ENCODE data around the gene MAP4K3.

The MAP4K3 gene

DNA sequence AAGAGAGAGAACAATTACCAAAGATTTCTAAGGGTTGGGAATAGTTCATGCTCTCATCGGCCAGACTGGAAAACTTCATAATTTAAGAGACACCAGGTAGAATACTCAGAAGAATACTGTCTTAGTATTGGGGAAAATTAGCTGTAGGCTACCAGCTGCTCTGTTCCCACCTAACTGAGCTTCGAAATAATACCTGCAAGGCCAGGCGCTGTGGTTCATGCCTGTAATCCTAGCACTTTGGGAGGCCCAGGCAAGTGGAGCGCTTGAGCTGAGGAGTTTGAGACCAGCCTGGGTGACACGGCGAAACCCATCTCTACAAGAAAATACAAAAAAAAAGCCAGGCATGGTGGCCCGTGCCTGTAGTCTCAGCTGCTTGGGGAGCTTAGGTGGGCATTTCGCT lies 35.8 kb downstream of the MAP4K3 start:
- no CpG with 5 or more reads among the region's 8 CpGs for WGBS (ENCODE audit: extremely low coverage, insufficient coverage, low lambda C conversion rate)
- Histone ChIP-seq H3K4ac (ENCODE audit: low read depth, low read length) (no peak overlapping the region), H4K8ac (ENCODE audit: low read depth, low read length) (no peak overlapping the region), H4K5ac (ENCODE audit: low read length) (no peak overlapping the region), H3K9ac (ENCODE audit: low read length) (no peak overlapping the region), H3K36me3 (ENCODE audit: control insufficient read depth, insufficient read depth, low read length) (no peaks in the 10 kb centered on the region), H3K79me1 (ENCODE audit: low read length) (peaks cover 17% of the 10 kb centered on the region), H2BK120ac (ENCODE audit: low read depth, low read length) (no peak overlapping the region), H3K56ac (ENCODE audit: low read length) (peak overlapping the region; percentile 37), H3K18ac (ENCODE audit: low read length) (no peak overlapping the region), H3K23ac (ENCODE audit: low read length) (no peak overlapping the region), H2BK15ac (replicated peaks; ENCODE audit: low read depth) (no peak overlapping the region), H3K4me2 (ENCODE audit: low read length) (no peak overlapping the region), H3K4me3 (ENCODE audit: low read length) (no peak overlapping the region), H2BK5ac (ENCODE audit: low read length) (no peak overlapping the region), H3K27ac (ENCODE audit: low read depth, low read length) (no peak overlapping the region), H3K4me1 (ENCODE audit: control insufficient read depth, low read depth, low read length) (peaks cover 12% of the 10 kb centered on the region), H3K79me2 (ENCODE audit: control insufficient read depth, insufficient read depth, low read length) (peaks cover 61% of the 10 kb centered on the region), H2AK5ac (ENCODE audit: low read length) (no peak overlapping the region), H3K27me3 (ENCODE audit: insufficient read depth, low read length, poor library complexity) (no peaks in the 10 kb centered on the region)
- DNase-seq = no peak

DNA sequence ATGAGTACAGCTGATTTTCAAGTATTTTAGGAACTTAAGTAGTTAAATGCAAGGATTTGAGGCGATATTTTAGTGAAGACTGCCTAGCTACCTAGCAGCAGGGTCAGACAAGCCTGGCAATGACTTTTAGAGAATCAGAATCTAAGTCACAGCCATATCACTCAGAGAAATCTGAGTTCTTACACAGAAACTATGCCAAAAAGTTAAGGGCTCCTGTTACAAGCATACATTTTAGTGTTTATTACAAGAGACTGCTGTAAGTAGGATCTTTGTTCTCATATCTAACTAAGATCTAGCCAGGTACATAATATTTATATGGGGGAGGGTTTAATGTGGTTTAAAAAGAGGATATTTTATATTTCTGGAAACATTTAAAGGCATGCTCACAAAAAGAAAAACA lies 37.5 kb downstream of the MAP4K3 start:
- H3K23ac ChIP-seq (ENCODE audit: low read length) = no peak overlapping the region
- no CpG with 5 or more reads among the region's 1 CpG for WGBS (ENCODE audit: extremely low coverage, insufficient coverage, low lambda C conversion rate)
- H3K4me3 ChIP-seq (ENCODE audit: low read length) = no peak overlapping the region
- peaks cover 12% of the 10 kb centered on the region for H3K4me1 ChIP-seq (ENCODE audit: control insufficient read depth, low read depth, low read length)
- no peaks in the 10 kb centered on the region for H3K36me3 ChIP-seq (ENCODE audit: control insufficient read depth, insufficient read depth, low read length)
- no peak overlapping the region for H2AK5ac ChIP-seq (ENCODE audit: low read length)
- no peak overlapping the region for H3K56ac ChIP-seq (ENCODE audit: low read length)
- H2BK5ac ChIP-seq (ENCODE audit: low read length) = no peak overlapping the region
- no peak overlapping the region for H4K5ac ChIP-seq (ENCODE audit: low read length)
- H3K79me1 ChIP-seq (ENCODE audit: low read length) = peaks cover 10% of the 10 kb centered on the region
- H3K9ac ChIP-seq (ENCODE audit: low read length) = no peak overlapping the region
- no peak overlapping the region for H2BK120ac ChIP-seq (ENCODE audit: low read depth, low read length)
- no peak overlapping the region for H3K4me2 ChIP-seq (ENCODE audit: low read length)
- no peak overlapping the region for H4K8ac ChIP-seq (ENCODE audit: low read depth, low read length)
- H3K18ac ChIP-seq (ENCODE audit: low read length) = no peak overlapping the region
- no peaks in the 10 kb centered on the region for H3K27me3 ChIP-seq (ENCODE audit: insufficient read depth, low read length, poor library complexity)
- no peak for DNase-seq
- H3K79me2 ChIP-seq (ENCODE audit: control insufficient read depth, insufficient read depth, low read length) = peaks cover 53% of the 10 kb centered on the region
- no peak overlapping the region for H3K4ac ChIP-seq (ENCODE audit: low read depth, low read length)
- H3K27ac ChIP-seq (ENCODE audit: low read depth, low read length) = no peak overlapping the region
- H2BK15ac ChIP-seq (replicated peaks; ENCODE audit: low read depth) = no peak overlapping the region

DNA sequence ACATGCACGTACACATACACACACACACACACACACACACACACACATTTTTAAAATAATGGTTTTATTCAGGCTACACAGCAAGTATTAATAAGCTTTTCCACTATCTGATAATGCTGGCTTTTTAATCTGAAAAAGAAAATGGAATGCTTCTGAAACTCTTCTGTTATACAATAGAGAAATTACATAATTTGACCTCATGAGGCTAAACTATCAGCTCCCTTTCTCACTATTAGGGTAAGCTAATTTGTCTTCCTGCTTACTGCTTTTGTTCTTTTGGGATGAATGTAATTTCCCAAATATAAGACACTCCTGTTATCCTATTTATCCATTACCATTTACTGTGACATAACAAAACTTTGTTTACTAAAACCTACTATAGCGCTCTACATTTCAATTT lies 41.8 kb downstream of the MAP4K3 start:
- Histone ChIP-seq H2BK120ac (ENCODE audit: low read depth, low read length) (no peak overlapping the region), H3K79me2 (ENCODE audit: control insufficient read depth, insufficient read depth, low read length) (peaks cover 45% of the 10 kb centered on the region), H2AK5ac (ENCODE audit: low read length) (no peak overlapping the region), H4K5ac (ENCODE audit: low read length) (no peak overlapping the region), H3K27me3 (ENCODE audit: insufficient read depth, low read length, poor library complexity) (no peaks in the 10 kb centered on the region), H3K4ac (ENCODE audit: low read depth, low read length) (no peak overlapping the region), H3K4me1 (ENCODE audit: control insufficient read depth, low read depth, low read length) (peaks cover 4% of the 10 kb centered on the region), H4K8ac (ENCODE audit: low read depth, low read length) (no peak overlapping the region), H3K18ac (ENCODE audit: low read length) (no peak overlapping the region), H2BK15ac (replicated peaks; ENCODE audit: low read depth) (no peak overlapping the region), H2BK5ac (ENCODE audit: low read length) (no peak overlapping the region), H3K23ac (ENCODE audit: low read length) (no peak overlapping the region), H3K4me3 (ENCODE audit: low read length) (no peak overlapping the region), H3K36me3 (ENCODE audit: control insufficient read depth, insufficient read depth, low read length) (no peaks in the 10 kb centered on the region), H3K56ac (ENCODE audit: low read length) (no peak overlapping the region), H3K79me1 (ENCODE audit: low read length) (peaks cover 12% of the 10 kb centered on the region), H3K4me2 (ENCODE audit: low read length) (no peak overlapping the region), H3K9ac (ENCODE audit: low read length) (no peak overlapping the region), H3K27ac (ENCODE audit: low read depth, low read length) (no peak overlapping the region)
- DNase-seq = no peak
- WGBS (ENCODE audit: extremely low coverage, insufficient coverage, low lambda C conversion rate) = 100% methylated on average over 1 of the region's 2 CpGs

DNA sequence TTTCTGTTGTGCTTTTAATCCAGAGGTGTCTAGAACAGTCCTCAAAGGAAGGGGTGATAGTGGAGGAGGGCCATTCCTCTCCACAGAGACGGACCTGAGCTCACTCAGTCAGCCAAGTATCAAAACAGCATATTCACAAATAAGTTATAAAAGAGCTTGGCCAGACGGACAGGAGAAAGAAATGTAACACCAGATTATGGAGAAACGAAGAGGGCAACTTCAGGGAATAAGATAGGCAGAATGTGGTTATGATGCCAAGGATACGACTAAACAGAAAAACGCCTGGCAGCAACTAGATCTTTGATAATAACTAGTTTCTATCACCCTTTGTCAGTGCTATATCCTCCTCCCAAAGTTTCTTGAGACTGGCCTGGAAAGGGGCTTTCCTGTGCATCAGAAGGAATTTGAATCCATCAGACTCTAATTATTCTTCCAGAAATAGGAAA lies 42.5 kb downstream of the MAP4K3 start:
- H3K27ac ChIP-seq (ENCODE audit: low read depth, low read length) = no peak overlapping the region

DNA sequence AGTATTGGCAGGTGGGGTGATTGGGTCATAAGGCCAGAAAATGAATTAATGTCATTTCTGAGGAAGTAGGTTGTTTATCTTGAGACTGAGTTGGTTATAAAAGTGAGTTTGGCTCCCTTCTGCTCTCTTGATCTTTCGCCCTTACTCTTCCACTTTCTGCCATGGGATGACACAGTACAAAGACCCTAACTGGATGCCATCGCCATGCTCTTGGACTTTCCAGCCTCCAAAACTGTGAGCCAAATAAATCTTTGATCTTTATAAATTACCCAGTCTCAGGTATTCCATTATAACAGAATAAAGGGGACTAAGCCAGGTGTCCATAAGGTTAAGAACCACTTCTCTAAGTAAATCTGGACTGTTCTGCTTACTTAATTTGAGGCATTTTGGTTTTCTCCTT lies 44.4 kb downstream of the MAP4K3 start:
- H3K23ac ChIP-seq (ENCODE audit: low read length) = no peak overlapping the region
- no peak overlapping the region for H2AK5ac ChIP-seq (ENCODE audit: low read length)
- no peak overlapping the region for H3K9ac ChIP-seq (ENCODE audit: low read length)
- H3K4me1 ChIP-seq (ENCODE audit: control insufficient read depth, low read depth, low read length) = peaks cover 2% of the 10 kb centered on the region
- DNase-seq = no peak
- H2BK5ac ChIP-seq (ENCODE audit: low read length) = no peak overlapping the region
- H3K27me3 ChIP-seq (ENCODE audit: insufficient read depth, low read length, poor library complexity) = no peaks in the 10 kb centered on the region
- H3K79me1 ChIP-seq (ENCODE audit: low read length) = peaks cover 5% of the 10 kb centered on the region
- no peak overlapping the region for H3K27ac ChIP-seq (ENCODE audit: low read depth, low read length)
- H3K79me2 ChIP-seq (ENCODE audit: control insufficient read depth, insufficient read depth, low read length) = peaks cover 41% of the 10 kb centered on the region
- H3K4ac ChIP-seq (ENCODE audit: low read depth, low read length) = no peak overlapping the region
- H4K8ac ChIP-seq (ENCODE audit: low read depth, low read length) = no peak overlapping the region
- no CpG with 5 or more reads among the region's 2 CpGs for WGBS (ENCODE audit: extremely low coverage, insufficient coverage, low lambda C conversion rate)
- H2BK15ac ChIP-seq (replicated peaks; ENCODE audit: low read depth) = no peak overlapping the region
- H3K4me2 ChIP-seq (ENCODE audit: low read length) = no peak overlapping the region
- H2BK120ac ChIP-seq (ENCODE audit: low read depth, low read length) = no peak overlapping the region
- H4K5ac ChIP-seq (ENCODE audit: low read length) = no peak overlapping the region
- no peaks in the 10 kb centered on the region for H3K36me3 ChIP-seq (ENCODE audit: control insufficient read depth, insufficient read depth, low read length)
- no peak overlapping the region for H3K4me3 ChIP-seq (ENCODE audit: low read length)
- H3K18ac ChIP-seq (ENCODE audit: low read length) = no peak overlapping the region
- no peak overlapping the region for H3K56ac ChIP-seq (ENCODE audit: low read length)

More for the DNA sequence above, 42.5 kb downstream of the MAP4K3 start:
- Histone ChIP-seq H3K4me3 (ENCODE audit: low read length) (no peak overlapping the region), H3K4ac (ENCODE audit: low read depth, low read length) (no peak overlapping the region), H3K4me1 (ENCODE audit: control insufficient read depth, low read depth, low read length) (peaks cover 4% of the 10 kb centered on the region), H3K18ac (ENCODE audit: low read length) (no peak overlapping the region), H3K36me3 (ENCODE audit: control insufficient read depth, insufficient read depth, low read length) (no peaks in the 10 kb centered on the region), H3K79me1 (ENCODE audit: low read length) (peaks cover 11% of the 10 kb centered on the region), H4K5ac (ENCODE audit: low read length) (no peak overlapping the region), H3K79me2 (ENCODE audit: control insufficient read depth, insufficient read depth, low read length) (peaks cover 44% of the 10 kb centered on the region), H2BK15ac (replicated peaks; ENCODE audit: low read depth) (no peak overlapping the region), H2BK5ac (ENCODE audit: low read length) (no peak overlapping the region), H4K8ac (ENCODE audit: low read depth, low read length) (no peak overlapping the region), H3K56ac (ENCODE audit: low read length) (no peak overlapping the region), H3K23ac (ENCODE audit: low read length) (no peak overlapping the region), H2AK5ac (ENCODE audit: low read length) (no peak overlapping the region), H2BK120ac (ENCODE audit: low read depth, low read length) (no peak overlapping the region), H3K4me2 (ENCODE audit: low read length) (no peak overlapping the region), H3K9ac (ENCODE audit: low read length) (no peak overlapping the region), H3K27me3 (ENCODE audit: insufficient read depth, low read length, poor library complexity) (no peaks in the 10 kb centered on the region)
- no CpG with 5 or more reads among the region's 5 CpGs for WGBS (ENCODE audit: extremely low coverage, insufficient coverage, low lambda C conversion rate)
- no peak for DNase-seq

DNA sequence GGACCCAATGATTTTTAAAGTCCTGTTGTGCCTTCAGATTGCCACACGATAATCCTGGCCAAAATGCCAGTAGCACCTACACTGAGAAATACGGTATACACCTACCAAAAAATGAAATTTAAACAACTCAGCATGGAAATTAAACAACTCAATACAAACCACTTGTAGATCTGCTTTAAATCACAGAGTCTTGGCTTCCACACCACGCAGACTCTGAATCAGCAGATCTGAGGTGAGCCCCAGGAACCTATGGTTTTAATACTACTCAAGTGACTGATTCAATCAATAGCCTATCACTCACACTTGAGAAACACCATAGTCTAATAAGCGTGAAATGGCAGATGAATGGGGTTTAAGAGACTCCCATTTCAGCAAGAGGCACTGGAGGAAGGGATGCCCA lies 46.9 kb downstream of the MAP4K3 start:
- H3K27me3 ChIP-seq (ENCODE audit: insufficient read depth, low read length, poor library complexity) = no peaks in the 10 kb centered on the region
- H3K4me3 ChIP-seq (ENCODE audit: low read length) = no peak overlapping the region
- no peak overlapping the region for H3K56ac ChIP-seq (ENCODE audit: low read length)
- no peak for DNase-seq
- no peak overlapping the region for H4K8ac ChIP-seq (ENCODE audit: low read depth, low read length)
- H3K4ac ChIP-seq (ENCODE audit: low read depth, low read length) = no peak overlapping the region
- peaks cover 2% of the 10 kb centered on the region for H3K4me1 ChIP-seq (ENCODE audit: control insufficient read depth, low read depth, low read length)
- H3K79me2 ChIP-seq (ENCODE audit: control insufficient read depth, insufficient read depth, low read length) = peaks cover 47% of the 10 kb centered on the region
- H3K27ac ChIP-seq (ENCODE audit: low read depth, low read length) = no peak overlapping the region
- WGBS (ENCODE audit: extremely low coverage, insufficient coverage, low lambda C conversion rate) = no CpG with 5 or more reads among the region's 4 CpGs
- no peak overlapping the region for H3K18ac ChIP-seq (ENCODE audit: low read length)
- no peak overlapping the region for H2AK5ac ChIP-seq (ENCODE audit: low read length)
- no peak overlapping the region for H3K9ac ChIP-seq (ENCODE audit: low read length)
- no peak overlapping the region for H2BK5ac ChIP-seq (ENCODE audit: low read length)
- no peak overlapping the region for H3K23ac ChIP-seq (ENCODE audit: low read length)
- no peak overlapping the region for H2BK15ac ChIP-seq (replicated peaks; ENCODE audit: low read depth)
- no peak overlapping the region for H3K4me2 ChIP-seq (ENCODE audit: low read length)
- no peak overlapping the region for H2BK120ac ChIP-seq (ENCODE audit: low read depth, low read length)
- H3K79me1 ChIP-seq (ENCODE audit: low read length) = peaks cover 10% of the 10 kb centered on the region
- H3K36me3 ChIP-seq (ENCODE audit: control insufficient read depth, insufficient read depth, low read length) = no peaks in the 10 kb centered on the region
- no peak overlapping the region for H4K5ac ChIP-seq (ENCODE audit: low read length)
